NCI-H1694 treated with DMSO at 0.1 percent for 48 hours (cell line): ENCODE data around the gene RPS3.

Experiments used
- DNase-seq: peaks from one replicate; lab custom pipeline; 2025; lab: John Stamatoyannopoulos, UW

RPS3 gene

DNA sequence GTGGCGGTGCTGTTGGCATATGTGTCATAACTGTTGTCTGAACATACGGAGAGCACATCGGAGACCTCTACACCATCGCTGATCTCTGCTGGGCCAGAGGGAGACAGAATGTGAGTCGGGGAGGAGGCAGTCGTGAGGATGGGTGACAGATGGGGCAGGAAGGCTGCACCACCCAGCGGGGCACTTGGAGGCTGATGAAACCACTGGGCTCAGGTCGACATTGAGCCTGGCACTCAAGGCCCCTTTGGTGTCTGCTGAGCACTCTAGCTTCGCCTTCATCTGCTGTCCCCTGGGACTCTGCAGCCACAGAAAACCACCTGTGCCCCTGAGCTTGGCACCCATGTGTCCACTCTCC lies 36.2 kb downstream of the RPS3 start:
- no peak for DNase-seq

- no peak for DNase-seq
These were observed 37.5 kb downstream of the RPS3 start for GRCh38 chr11:75436806-75437205.

GRCh38 chr11:75437966-75438659 lies 38.8 kb downstream of the RPS3 start:
- DNase-seq = no peak

DNA sequence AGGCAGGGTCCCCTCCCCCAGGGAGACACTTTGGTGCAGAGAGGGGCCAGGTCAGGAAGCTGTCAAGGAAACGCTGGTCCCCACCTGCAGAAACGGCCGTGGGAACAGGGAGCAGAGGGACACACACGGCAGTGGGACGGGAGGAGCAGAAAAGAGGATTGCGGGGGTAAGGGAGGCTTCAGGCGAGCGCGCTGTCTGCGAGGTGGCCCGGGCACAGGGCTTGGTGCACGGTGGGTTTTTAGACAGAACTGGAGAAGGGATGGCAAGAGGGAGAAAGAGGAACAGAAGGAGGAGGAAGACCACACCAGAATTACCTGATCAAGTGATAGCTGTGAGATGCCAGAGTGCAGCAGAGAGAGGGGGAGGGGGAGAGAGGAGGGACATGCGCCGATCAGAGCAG lies 39.7 kb downstream of the RPS3 start:
- no peak for DNase-seq

DNA sequence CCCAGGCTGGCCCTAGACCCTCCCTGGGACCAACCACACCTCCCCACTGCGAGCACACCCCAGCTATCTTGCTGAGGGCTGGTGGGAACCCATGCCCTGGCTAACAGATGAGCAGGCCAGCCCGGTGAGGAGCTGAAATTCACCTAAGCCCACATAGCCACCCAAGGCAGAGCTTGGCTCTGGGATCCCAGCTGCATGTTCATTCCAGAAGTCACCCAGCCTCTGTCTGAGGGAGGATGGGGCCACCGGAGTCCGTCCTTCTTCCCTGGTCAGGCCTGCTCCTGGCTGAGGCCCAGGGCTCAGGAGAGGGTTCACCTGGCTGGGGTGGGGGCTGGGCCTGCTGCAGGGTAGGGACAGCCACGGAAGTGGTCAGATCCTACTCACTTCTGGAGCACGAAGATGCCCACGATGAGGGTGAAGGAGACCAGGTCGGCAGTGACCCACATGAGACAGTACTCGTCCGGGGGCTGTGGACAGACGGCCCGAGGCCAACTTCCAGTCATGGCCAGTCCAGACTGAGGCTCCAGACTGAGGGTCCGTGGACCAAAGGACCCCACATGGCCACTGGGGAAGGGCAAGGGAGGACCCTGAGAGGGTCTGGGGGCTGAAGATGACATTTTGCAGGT lies 40.3 kb downstream of the RPS3 start:
- no peak for DNase-seq

DNA sequence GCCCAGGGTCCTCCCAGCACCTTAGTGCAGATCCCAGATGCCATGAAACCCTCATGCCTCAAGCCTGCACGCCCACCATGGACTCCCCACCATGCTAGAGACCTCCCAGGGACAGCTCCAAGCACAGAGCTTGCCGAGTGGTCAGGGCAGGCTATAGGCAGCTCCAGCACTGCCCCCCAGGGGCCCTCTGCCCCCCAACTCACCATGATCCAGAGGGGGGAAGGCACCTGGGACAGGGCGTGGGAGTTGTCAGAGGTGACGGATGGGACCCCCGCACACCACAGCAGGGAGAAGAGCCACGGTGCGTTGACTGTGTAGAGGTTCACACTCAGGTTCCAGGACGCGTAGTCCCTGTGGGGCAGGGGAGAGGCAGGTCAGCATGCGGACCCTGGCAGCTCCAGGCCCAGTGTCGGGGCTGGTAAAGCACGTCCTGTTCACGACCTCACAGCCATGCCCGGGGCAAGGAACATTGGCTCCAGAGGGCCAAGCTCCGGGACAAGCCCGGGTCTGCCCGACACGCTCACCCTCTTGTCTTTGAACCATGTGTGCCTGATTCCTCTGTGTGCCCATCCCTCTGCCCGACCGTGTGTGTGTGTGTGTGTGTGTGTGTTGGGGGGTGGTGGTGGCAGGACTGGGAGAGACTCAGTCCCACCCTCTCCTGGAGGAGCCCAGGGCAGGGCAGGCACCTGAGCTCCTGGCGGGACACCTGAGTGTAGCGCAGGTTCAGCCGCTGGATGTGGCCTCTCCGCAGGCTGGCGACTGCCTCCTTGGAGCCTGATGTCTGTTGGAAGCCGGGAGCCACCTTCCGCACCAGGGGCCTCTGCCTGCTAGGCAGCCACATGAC lies 41.9 kb downstream of the RPS3 start:
- no peak for DNase-seq

DNA sequence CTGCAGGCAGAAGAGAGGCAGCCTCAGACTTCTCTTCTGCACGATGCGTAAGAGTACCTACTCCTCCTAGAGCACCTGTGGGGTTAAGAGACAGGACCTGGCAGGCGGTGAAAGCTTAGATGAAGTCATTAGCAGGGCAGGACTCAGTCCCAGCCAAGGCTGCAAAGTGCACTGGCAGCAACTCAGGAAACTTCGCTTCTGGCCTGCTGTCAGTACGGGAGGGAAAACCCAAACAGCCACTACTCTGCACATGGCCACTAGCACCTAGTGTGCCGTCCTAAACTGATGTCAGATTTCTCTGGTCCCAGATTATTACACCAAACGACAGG lies 42.5 kb downstream of the RPS3 start:
- no peak for DNase-seq

GRCh38 chr11:75442161-75442885 lies 43.0 kb downstream of the RPS3 start:
- no peak for DNase-seq

DNA sequence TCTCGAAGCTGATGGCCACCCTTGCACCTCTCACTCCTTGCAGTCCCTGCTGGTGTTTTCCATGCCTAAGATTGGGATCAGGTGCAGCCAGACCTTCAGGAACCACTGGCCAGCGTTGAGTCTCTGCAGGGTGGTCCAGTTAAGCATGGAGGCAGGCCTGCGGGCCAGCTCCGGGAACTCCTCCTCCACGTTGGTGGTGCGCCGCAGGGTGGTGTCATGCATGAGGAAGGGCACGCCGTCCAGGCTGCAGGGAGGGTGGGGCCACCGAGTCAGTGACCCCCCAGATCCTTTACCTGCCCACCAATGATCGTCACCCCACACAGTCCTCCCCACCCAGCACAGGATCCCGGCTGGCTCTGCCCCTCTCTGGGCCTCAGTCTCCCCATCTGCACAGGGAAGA lies 43.7 kb downstream of the RPS3 start:
- DNase-seq = no peak

GRCh38 chr11:75445315-75445953 lies 46.1 kb downstream of the RPS3 start:
- no peak for DNase-seq

- no peak for DNase-seq
These were observed 48.1 kb downstream of the RPS3 start for GRCh38 chr11:75447415-75447814.

- no peak for DNase-seq
These were observed 50.0 kb downstream of the RPS3 start for GRCh38 chr11:75449271-75449670.

- no peak for DNase-seq
These were observed 50.5 kb downstream of the RPS3 start for GRCh38 chr11:75449776-75450175.

- no peak for DNase-seq
These were observed 50.9 kb downstream of the RPS3 start for GRCh38 chr11:75450236-75450635.

DNA sequence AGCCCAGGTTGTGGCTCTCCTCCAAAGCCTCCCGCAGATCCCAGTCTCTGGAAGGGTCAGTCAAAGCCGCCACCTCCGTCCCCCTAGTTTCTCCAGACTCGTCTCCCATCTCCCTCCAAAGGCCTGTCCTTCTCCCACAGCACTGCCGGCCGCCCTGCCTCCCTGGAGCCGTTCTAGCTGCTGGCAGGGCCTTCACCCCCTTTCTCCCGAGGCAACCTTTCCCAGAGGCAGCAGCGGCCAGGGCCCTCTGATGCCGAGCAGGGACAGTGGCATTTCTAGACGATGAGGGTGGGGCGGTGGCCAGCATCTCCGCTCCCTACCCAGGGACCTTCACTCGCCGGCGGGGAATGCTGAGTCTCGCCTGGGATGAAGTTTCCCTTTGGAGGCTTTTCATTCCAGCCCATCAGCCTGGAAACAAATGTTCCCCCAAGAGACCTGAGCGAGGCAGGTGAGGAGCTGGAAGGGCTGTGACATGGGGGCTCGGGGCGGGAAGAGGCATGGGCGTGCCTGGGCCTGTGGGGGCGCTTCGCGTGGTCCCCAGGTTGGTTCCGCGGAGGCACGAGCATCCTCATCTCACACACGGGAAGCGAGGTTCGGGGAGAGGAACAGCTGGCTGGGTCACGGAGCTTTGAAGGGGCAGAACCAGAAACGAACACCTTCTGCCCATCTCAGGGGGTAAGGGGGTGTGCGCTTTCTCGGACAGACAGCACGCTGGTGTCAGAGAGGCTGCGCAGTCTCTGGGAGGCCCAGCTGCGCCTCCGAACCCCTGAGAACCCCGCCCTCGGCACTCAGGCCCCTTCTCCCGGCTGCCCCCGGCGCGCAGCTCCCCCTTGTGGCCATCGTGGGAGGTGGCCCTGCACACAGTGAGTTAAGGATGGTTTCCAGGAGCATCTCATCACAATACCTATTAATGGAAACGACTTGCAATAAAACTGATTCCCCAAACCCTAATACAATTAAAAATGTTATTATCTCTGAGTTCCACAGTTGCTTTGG lies 51.8 kb downstream of the RPS3 start:
- DNase-seq = no peak

DNA sequence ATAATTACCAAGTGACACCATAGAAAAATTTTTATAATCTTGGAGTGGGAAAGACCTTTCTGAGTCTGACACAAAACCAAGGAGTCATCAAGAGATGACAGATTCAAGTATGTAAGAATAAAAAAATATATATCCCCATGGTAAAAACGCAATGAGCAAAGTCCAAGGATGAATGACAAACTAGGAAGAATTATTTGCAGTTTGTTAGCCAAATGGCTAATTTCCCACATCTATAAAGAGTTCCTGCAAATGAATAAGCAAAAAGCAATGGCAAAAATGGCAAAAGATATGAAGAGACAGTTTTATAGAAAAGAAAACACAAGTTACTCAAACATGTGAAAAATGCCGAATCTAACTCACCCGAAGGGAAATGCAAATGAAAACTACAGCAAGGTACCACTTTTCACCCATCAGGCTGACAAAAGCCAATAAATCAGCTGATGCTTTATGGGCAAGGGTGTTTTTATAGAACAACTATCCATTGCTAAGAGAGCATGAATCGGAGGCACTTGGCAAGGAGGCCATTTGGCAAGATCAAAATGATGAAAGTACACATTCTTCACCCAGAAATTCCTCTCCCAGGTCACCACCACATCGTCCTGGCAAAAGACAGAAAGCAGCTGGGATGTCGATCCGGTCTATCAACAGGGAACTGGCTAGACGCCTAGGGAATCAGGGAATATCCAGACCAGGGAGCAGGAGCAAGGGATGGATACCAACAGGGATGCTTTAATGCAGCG lies 54.8 kb downstream of the RPS3 start:
- DNase-seq = no peak

DNA sequence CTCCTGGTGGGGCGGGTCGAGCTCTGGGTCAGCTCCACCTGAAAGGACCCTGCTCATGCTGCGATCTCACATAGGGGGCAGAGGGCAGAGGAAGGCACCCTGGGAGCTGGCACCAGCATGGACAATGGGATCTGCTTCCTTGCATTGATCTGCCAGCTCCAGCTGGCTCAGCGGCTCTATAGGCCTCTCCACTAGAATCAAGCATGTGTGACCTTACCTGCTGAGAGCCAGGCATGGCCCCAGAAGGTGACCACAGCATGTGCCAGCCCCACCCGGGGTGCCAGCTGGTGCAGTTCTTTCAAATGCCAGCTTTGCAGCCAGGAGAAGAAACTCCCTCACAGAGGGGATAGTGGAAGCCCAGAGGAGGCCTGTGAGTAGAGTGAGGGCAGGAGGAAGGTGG lies 55.7 kb downstream of the RPS3 start:
- DNase-seq = no peak
